T-helper 17 cell (primary cell): Measurements from ENCODE around the gene DCHS2. TPM values are rescaled to one million over a fixed set of nuclear protein-coding genes. Genes with fewer than 3 reads are reported as not detected.

Experiments used
- ATAC-seq: fragments of 150-1000 bp; cut with Tn5 transposase; 2 replicates; pipeline ENCODE4 v1.10.0; 2021; ENCODE audit warnings: mild to moderate bottlenecking, moderate library complexity
- DNase-seq, 3 donors: peaks; one replicate each; pipeline versions ENCODE4 v3.0.0 to v3.0.0-alpha.2; 2020 to 2021
- H3K9me3 ChIP-seq: one replicate; pipeline ENCODE4 v1.7.0; 2013; ENCODE audit warnings: low read length, mild to moderate bottlenecking; ENCODE audit not compliant: control insufficient read depth, poor library complexity, severe bottlenecking
- H3K27ac Mint-ChIP-seq: one replicate; pipeline ENCODE4 v1.8.0; 2022; ENCODE audit warnings: mild to moderate bottlenecking, moderate library complexity, mixed read lengths
- H3K27me3 Mint-ChIP-seq: one replicate; pipeline ENCODE4 v1.8.0; 2022; ENCODE audit warnings: mixed read lengths
- H3K36me3 Mint-ChIP-seq: one replicate; pipeline ENCODE4 v1.8.0; 2022; ENCODE audit warnings: low read depth, mixed read lengths
- H3K4me1 Mint-ChIP-seq: one replicate; pipeline ENCODE4 v1.8.0; 2022; ENCODE audit warnings: mild to moderate bottlenecking, mixed read lengths
- H3K4me3 Mint-ChIP-seq: one replicate; pipeline ENCODE4 v1.8.0; 2022; ENCODE audit warnings: mild to moderate bottlenecking, moderate library complexity, mixed read lengths
- total RNA-seq, 4 donors: library from RNA in 2 of 4; stranded (reverse) in 2 of 4; gene quantifications; one replicate each; pipeline ENCODE4 v1.2.3 and lab custom pipeline; 2022 to 2026

DCHS2 gene
- total RNA-seq, 2 donors from 2014 or later = 0.12 to 0.21 TPM

DNA sequence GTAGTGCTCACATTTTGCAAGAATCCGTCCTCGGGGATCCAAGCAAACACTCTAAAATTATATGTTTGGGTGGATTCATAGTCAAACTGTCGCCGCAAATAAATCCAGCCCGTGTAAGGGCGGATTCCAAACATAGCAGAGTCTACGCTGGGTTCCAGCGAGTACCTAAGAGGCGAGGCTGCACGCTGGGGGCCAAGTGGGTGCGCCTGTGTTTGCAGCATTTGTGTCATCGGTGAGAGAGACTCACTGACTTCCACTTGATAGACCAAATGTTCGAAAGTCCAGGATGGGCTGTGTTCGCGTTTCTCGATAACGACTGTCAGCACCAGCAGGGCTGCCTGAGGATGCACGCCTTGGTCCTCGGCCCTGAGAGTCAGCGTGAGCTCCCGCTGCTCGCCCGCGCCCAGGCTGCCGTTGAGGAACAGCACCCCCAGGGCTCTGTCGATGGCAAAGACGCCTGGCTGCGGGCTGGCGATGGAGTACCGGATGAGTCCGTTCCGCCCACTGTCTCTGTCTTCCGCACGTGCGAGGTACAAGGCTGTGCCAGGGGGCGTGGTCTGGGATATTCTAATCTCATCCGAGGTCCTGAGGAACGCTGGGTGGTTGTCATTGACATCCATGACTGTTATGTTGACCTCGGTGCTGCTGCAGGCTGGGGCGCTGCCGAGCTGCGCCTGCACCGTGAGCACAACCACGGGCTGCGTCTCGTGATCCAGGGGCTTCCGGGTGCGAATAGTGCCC is 158.7 kb downstream of the DCHS2 start:
- Mint-ChIP-seq H3K36me3 (no peaks in the 10 kb centered on the region), H3K4me1 (peaks cover 8% of the 10 kb centered on the region), H3K4me3 (peak overlapping the region; percentile 81), H3K27me3 (peaks cover 38% of the 10 kb centered on the region), H3K27ac (no peak overlapping the region)
- ATAC-seq = peak; percentile 87
- DNase-seq = peak; percentile 10 to 22 (median 11)
- H3K9me3 ChIP-seq = no peaks in the 10 kb centered on the region

GRCh38 chr4:154329939-154330338 is 161.7 kb downstream of the DCHS2 start:
- H3K4me1 Mint-ChIP-seq = peaks cover 8% of the 10 kb centered on the region
- DNase-seq (no peak), ATAC-seq (no peak)
- no peak overlapping the region for H3K4me3 Mint-ChIP-seq
- peaks cover 32% of the 10 kb centered on the region for H3K27me3 Mint-ChIP-seq
- H3K27ac Mint-ChIP-seq = no peak overlapping the region
- H3K36me3 Mint-ChIP-seq = no peaks in the 10 kb centered on the region
- H3K9me3 ChIP-seq = no peaks in the 10 kb centered on the region

DNA sequence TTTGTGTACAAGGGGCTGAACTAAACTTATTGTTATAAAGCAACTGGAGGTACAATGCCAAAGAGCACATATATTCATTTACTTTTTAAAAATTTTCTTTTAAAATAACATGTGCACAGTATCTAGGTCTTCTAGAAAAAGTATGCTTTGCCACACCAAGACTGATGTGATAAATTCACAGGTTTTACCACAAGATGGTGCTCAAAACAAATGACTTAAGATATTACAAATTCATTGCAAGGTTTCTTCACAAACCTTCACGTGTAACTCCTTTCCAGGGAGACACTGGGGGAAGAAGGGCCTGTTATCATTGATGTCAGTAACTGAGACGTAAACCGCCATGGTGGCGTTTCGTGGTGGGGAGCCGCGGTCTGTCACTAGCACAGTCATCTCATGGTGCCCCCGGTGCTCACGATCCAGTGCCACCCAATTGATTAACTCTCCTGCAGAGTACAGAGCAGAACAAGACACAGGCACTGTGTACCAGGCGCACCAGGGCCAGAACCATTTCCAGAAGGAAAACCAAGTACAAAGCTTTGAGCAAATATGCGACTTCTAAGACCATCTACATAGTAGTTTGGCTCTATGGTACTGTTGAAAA is 162.2 kb downstream of the DCHS2 start:
- H3K4me1 Mint-ChIP-seq = peaks cover 8% of the 10 kb centered on the region
- DNase-seq (no peak), ATAC-seq (no peak)
- no peaks in the 10 kb centered on the region for H3K9me3 ChIP-seq
- H3K27ac Mint-ChIP-seq = no peak overlapping the region
- no peaks in the 10 kb centered on the region for H3K36me3 Mint-ChIP-seq
- H3K27me3 Mint-ChIP-seq = peaks cover 32% of the 10 kb centered on the region
- H3K4me3 Mint-ChIP-seq = no peak overlapping the region

- peaks cover 34% of the 10 kb centered on the region for H3K27me3 Mint-ChIP-seq
Measured at GRCh38 chr4:154328030-154328429, 163.6 kb downstream of the DCHS2 start.

DNA sequence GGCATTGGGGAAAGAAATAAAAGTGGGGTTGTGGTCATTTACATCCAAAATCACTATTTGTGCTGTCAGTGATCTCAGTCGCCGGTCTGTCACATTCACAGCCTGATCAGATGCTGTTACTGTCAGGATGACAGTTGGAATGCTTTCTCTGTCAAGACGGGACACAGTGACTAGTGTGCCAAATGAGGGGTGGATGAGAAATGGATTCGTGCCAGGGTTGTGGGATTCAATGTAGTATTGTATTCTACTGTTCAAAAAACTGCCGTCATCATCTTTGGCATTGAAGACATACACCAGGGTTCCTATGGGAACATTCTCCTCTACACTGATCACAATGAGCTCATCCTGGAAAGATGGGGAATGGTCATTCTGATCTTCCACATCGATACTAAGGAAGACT is 171.1 kb downstream of the DCHS2 start:
- H3K27ac Mint-ChIP-seq = no peak overlapping the region
- no peak for ATAC-seq
- H3K27me3 Mint-ChIP-seq = peaks cover 6% of the 10 kb centered on the region
- no peak for DNase-seq
- H3K36me3 Mint-ChIP-seq = no peaks in the 10 kb centered on the region
- H3K4me1 Mint-ChIP-seq = no peaks in the 10 kb centered on the region
- H3K4me3 Mint-ChIP-seq = no peak overlapping the region
- no peaks in the 10 kb centered on the region for H3K9me3 ChIP-seq

More at GRCh38 chr4:154328030-154328429, 163.6 kb downstream of the DCHS2 start:
- H3K9me3 ChIP-seq = no peaks in the 10 kb centered on the region
- ATAC-seq (no peak), DNase-seq (no peak)
- Mint-ChIP-seq H3K36me3 (no peaks in the 10 kb centered on the region), H3K4me1 (peaks cover 3% of the 10 kb centered on the region), H3K4me3 (no peak overlapping the region), H3K27ac (no peak overlapping the region)

DNA sequence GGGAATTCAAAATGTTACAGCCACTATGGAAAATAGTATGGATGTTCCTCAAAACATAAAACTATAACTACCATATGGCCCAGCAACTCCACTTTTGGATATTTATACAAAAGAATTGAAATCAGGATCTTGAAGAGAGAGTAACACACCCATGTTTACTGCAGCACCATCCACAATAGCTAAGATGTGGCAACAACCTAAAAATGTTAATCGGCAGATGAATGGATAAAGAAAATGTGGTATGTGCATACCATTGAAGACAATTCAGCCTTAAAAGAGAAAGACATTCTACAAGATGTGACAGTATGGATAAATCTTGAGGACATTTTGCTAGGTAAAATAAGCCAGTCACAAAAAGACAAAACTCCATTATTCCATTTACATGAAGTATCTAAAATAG is 171.9 kb downstream of the DCHS2 start:
- H3K27ac Mint-ChIP-seq = no peak overlapping the region
- H3K9me3 ChIP-seq = no peaks in the 10 kb centered on the region
- no peak overlapping the region for H3K4me3 Mint-ChIP-seq
- no peaks in the 10 kb centered on the region for H3K4me1 Mint-ChIP-seq
- ATAC-seq = no peak
- H3K27me3 Mint-ChIP-seq = peaks cover 6% of the 10 kb centered on the region
- DNase-seq = no peak
- H3K36me3 Mint-ChIP-seq = no peaks in the 10 kb centered on the region

GRCh38 chr4:154317201-154317999 is 174.2 kb downstream of the DCHS2 start:
- H3K9me3 ChIP-seq = no peaks in the 10 kb centered on the region
- no peak for ATAC-seq
- no peak for DNase-seq
- H3K27me3 Mint-ChIP-seq = no peaks in the 10 kb centered on the region
- H3K4me3 Mint-ChIP-seq = no peak overlapping the region
- no peaks in the 10 kb centered on the region for H3K4me1 Mint-ChIP-seq
- H3K36me3 Mint-ChIP-seq = no peaks in the 10 kb centered on the region
- no peak overlapping the region for H3K27ac Mint-ChIP-seq

DNA sequence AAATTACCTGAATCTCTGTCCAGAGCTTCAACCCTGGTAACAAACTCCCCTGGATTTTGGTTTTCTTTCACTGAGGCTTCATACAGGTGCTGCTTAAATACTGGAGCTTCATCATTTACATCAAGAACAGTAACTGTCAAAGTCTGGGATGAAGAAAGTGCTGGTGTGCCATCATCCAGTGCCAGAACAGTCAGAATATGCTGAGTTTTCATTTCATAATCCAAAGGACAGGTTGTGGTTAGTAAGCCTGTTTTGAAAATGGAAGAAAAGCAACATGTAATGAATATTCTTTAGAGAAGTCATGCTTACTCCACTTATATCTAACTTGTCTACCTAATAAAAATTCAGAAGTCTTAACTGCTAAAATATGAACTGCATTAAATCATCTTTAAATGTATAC is 175.9 kb downstream of the DCHS2 start:
- ATAC-seq (no peak), DNase-seq (no peak)
- H3K9me3 ChIP-seq = no peaks in the 10 kb centered on the region
- Mint-ChIP-seq H3K4me3 (no peak overlapping the region), H3K27me3 (no peaks in the 10 kb centered on the region), H3K36me3 (no peaks in the 10 kb centered on the region), H3K27ac (no peak overlapping the region), H3K4me1 (no peaks in the 10 kb centered on the region)

GRCh38 chr4:154314248-154314647 is 177.4 kb downstream of the DCHS2 start:
- Mint-ChIP-seq H3K27me3 (no peaks in the 10 kb centered on the region), H3K36me3 (no peaks in the 10 kb centered on the region), H3K4me1 (no peaks in the 10 kb centered on the region), H3K4me3 (no peak overlapping the region), H3K27ac (no peak overlapping the region)
- no peak for DNase-seq
- H3K9me3 ChIP-seq = no peaks in the 10 kb centered on the region
- ATAC-seq = no peak

DNA sequence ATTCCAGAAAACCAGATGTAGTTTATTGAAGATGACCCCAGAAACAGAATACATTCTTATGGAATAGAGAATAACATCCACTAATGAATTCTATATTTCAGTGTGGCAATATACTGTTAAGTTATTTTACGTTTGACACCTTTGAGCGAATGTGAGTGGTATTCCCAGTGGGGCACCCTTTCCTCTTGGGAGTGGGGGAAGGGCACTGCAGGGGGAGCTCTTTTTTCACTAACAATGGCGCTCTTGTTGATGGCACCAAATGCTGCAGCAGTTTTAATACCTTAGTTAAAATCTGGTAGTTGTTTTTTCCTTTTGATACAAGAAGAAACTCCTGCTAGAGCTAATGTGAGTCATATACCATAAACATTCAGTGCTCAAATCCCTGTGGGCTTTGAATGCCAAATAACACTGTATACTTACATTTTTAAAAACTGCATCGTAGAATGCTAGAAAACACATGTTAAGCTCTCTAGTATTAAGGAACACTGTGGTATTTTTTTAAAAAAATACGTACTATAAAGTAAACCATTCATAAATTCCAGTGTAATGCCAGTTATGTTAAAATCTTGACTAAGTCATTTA is 178.5 kb downstream of the DCHS2 start:
- no peak for ATAC-seq
- no peaks in the 10 kb centered on the region for H3K27me3 Mint-ChIP-seq
- no peaks in the 10 kb centered on the region for H3K9me3 ChIP-seq
- H3K27ac Mint-ChIP-seq = no peak overlapping the region
- H3K4me1 Mint-ChIP-seq = no peaks in the 10 kb centered on the region
- H3K36me3 Mint-ChIP-seq = no peaks in the 10 kb centered on the region
- H3K4me3 Mint-ChIP-seq = no peak overlapping the region
- no peak for DNase-seq

DNA sequence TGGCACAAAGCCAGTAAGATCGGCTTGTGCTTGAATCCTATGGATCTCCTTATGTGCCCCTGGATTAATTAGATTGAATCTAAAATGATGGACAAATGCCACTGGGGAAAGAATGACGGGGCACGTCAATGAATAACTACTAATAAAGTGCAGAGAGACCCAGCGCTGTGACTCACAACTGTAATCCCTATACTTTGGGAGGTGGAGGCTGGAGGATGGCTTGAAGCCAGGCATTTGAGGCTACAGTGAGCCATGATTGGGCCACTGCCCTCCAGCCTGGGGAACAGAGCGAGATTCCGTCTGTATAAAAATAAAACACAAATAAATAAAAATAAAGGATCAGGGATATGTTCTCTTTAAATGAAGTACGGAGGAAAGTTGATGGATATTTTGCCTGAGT is 179.4 kb downstream of the DCHS2 start:
- Mint-ChIP-seq H3K27ac (no peak overlapping the region), H3K27me3 (no peaks in the 10 kb centered on the region), H3K4me3 (no peak overlapping the region), H3K36me3 (no peaks in the 10 kb centered on the region), H3K4me1 (no peaks in the 10 kb centered on the region)
- DNase-seq (no peak), ATAC-seq (no peak)
- H3K9me3 ChIP-seq = no peaks in the 10 kb centered on the region

DNA sequence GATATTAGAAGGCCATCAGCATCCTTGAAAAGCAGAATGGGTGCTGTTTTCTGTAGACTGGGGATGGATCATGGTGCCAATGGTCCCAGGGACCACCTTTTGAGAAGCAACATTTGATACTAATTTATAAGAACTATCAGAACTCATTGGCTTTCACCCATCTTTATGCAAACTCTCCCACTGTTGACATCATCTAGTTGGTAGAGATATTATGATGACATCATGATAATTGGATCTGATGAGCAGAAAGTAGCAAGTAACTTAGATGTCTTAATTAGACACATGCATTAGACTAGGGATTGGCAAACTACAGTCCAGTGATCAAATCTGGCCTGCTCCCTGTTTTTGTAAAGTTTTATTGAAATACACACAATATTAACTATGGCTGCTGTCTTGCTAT is 181.0 kb downstream of the DCHS2 start:
- no peaks in the 10 kb centered on the region for H3K36me3 Mint-ChIP-seq
- no peak overlapping the region for H3K27ac Mint-ChIP-seq
- DNase-seq (no peak), ATAC-seq (no peak)
- no peaks in the 10 kb centered on the region for H3K4me1 Mint-ChIP-seq
- no peaks in the 10 kb centered on the region for H3K9me3 ChIP-seq
- no peak overlapping the region for H3K4me3 Mint-ChIP-seq
- H3K27me3 Mint-ChIP-seq = no peaks in the 10 kb centered on the region

- no peaks in the 10 kb centered on the region for H3K9me3 ChIP-seq
- H3K27me3 Mint-ChIP-seq = no peaks in the 10 kb centered on the region
- no peak overlapping the region for H3K4me3 Mint-ChIP-seq
- H3K4me1 Mint-ChIP-seq = no peaks in the 10 kb centered on the region
- DNase-seq = no peak
- H3K27ac Mint-ChIP-seq = no peak overlapping the region
- no peaks in the 10 kb centered on the region for H3K36me3 Mint-ChIP-seq
- no peak for ATAC-seq
Measured at GRCh38 chr4:154308207-154308606, 183.4 kb downstream of the DCHS2 start.
